Lower lobe of right lung (tissue), 2 donors: ENCODE data around the gene ERMN. TPM values are rescaled to one million over a fixed set of nuclear protein-coding genes. Genes with fewer than 3 reads are reported as not detected.
"Not testable (repeated sequence)": the region's sequence is repeated elsewhere in the genome, so short reads cannot be mapped to it uniquely, and the experiment has no call there.

Experiments
- ATAC-seq, 2 donors: fragments of 200-7000 bp; cut with Tn5 transposase; one replicate each; pipeline ENCODE4 v1.9.1; 2020 to 2022; ENCODE audit warnings: mild to moderate bottlenecking in 2 of 2, moderate library complexity in 2 of 2
- DNase-seq: peaks from one replicate; pipeline ENCODE4 v3.0.0-alpha.2; 2020
- H3K27ac ChIP-seq: fragments of 200-600 bp; one replicate; pipeline ENCODE4 v1.8.0; 2022
- H3K27me3 ChIP-seq: fragments of 200-600 bp; one replicate; pipeline ENCODE4 v1.8.0; 2022; ENCODE audit warnings: low read depth
- H3K36me3 ChIP-seq: fragments of 200-600 bp; one replicate; pipeline ENCODE4 v1.8.0; 2022; ENCODE audit warnings: mild to moderate bottlenecking
- H3K4me1 ChIP-seq: fragments of 200-600 bp; one replicate; pipeline ENCODE4 v1.8.0; 2022
- H3K4me3 ChIP-seq: fragments of 200-600 bp; one replicate; pipeline ENCODE4 v1.8.0; 2022; ENCODE audit warnings: mild to moderate bottlenecking
- H3K9me3 ChIP-seq: fragments of 200-600 bp; one replicate; pipeline ENCODE4 v1.8.0; 2022
- CTCF ChIP-seq: fragments of 200-600 bp; IDR thresholded peaks from one replicate; pipeline ENCODE4 v1.8.0; 2022; ENCODE audit warnings: antibody characterized with exemption, mild to moderate bottlenecking
- intact Hi-C: fragments of 100-400 bp; cut with DNase I; formaldehyde crosslinking; loops from one replicate; pipeline ENCODE4 v1.11.0; 2022
- total RNA-seq: library from RNA; stranded (reverse); fragmentation: NEBNext Ultra II Directional; extraction: Animal tissue kit (Norgen Biotek cat#: 25700); gene quantifications from one replicate; pipeline ENCODE4 v1.2.1, GENCODE V29; 2021
- donor health status: DM: no; HTN: yes; CAD: no; lungs with severe emphysema.

Gene ERMN
- total RNA-seq, 1 donor from 2014 or later, result 0.21 TPM

GRCh38 chr2:157281316-157281715 lies 44.3 kb downstream of the ERMN start:
- no peak for TF ChIP-seq CTCF
- H3K27ac ChIP-seq, result no peak overlapping the region
- H3K36me3 ChIP-seq, result no peaks in the 10 kb centered on the region
- no peak overlapping the region for H3K4me3 ChIP-seq
- H3K27me3 ChIP-seq, result no peaks in the 10 kb centered on the region
- DNase-seq (no peak), ATAC-seq (no peak)
- no peaks in the 10 kb centered on the region for H3K4me1 ChIP-seq
- no peaks in the 10 kb centered on the region for H3K9me3 ChIP-seq
- intact Hi-C loops, result no loop called here

GRCh38 chr2:157279311-157279710 lies 46.3 kb downstream of the ERMN start:
- H3K4me1 ChIP-seq, H3K27ac ChIP-seq, H3K27me3 ChIP-seq, ATAC-seq, H3K36me3 ChIP-seq, intact Hi-C loops, DNase-seq, H3K4me3 ChIP-seq, H3K9me3 ChIP-seq: not testable (repeated sequence)

- intact Hi-C loops, result no loop called here
- H3K4me1 ChIP-seq, result no peaks in the 10 kb centered on the region
- no peak overlapping the region for H3K27ac ChIP-seq
- H3K36me3 ChIP-seq, result no peaks in the 10 kb centered on the region
- no peaks in the 10 kb centered on the region for H3K27me3 ChIP-seq
- H3K9me3 ChIP-seq, result no peaks in the 10 kb centered on the region
- no peak overlapping the region for H3K4me3 ChIP-seq
- no peak for TF ChIP-seq CTCF
- DNase-seq (no peak), ATAC-seq (no peak)
These were observed 53.9 kb downstream of the ERMN start for GRCh38 chr2:157271590-157272203.

- TF ChIP-seq CTCF, result no peak
- no peak overlapping the region for H3K4me3 ChIP-seq
These were observed 55.7 kb downstream of the ERMN start for GRCh38 chr2:157269922-157270321.

GRCh38 chr2:157269060-157269459 lies 56.6 kb downstream of the ERMN start:
- no peak for ATAC-seq
- intact Hi-C loops, result no loop called here
- H3K9me3 ChIP-seq, result no peaks in the 10 kb centered on the region
- TF ChIP-seq CTCF, result no peak
- no peak overlapping the region for H3K27ac ChIP-seq
- H3K36me3 ChIP-seq, result no peaks in the 10 kb centered on the region
- no peak overlapping the region for H3K4me3 ChIP-seq
- DNase-seq, result no peak
- H3K27me3 ChIP-seq, result no peaks in the 10 kb centered on the region
- no peaks in the 10 kb centered on the region for H3K4me1 ChIP-seq

More at GRCh38 chr2:157269922-157270321, 55.7 kb downstream of the ERMN start:
- Histone ChIP-seq H3K9me3 (no peaks in the 10 kb centered on the region), H3K27ac (no peak overlapping the region), H3K4me1 (no peaks in the 10 kb centered on the region), H3K27me3 (no peaks in the 10 kb centered on the region), H3K36me3 (no peaks in the 10 kb centered on the region)
- ATAC-seq (peak in 1 of 2 donors; percentile 48), DNase-seq (no peak)
- intact Hi-C loops, result no loop called here

Other genes starting within 250 kb of the ERMN start
- 33.9 TPM for gene GALNT5, start 68.1 kb downstream of the ERMN start, total RNA-seq
- gene CYTIP, start 118.3 kb upstream of the ERMN start, total RNA-seq, result 40.5 TPM